Upper lobe of left lung (tissue), 6 donors: ENCODE data around the gene SLC44A5. TPM values are rescaled to one million over a fixed set of nuclear protein-coding genes. Genes with fewer than 3 reads are reported as not detected.

Experiments used
- ATAC-seq, 2 donors: fragments of 200-7000 bp; cut with Tn5 transposase; one replicate each; pipeline ENCODE4 v1.9.1; 2022; ENCODE audit warnings: mild to moderate bottlenecking in 2 of 2, moderate library complexity in 2 of 2; ENCODE audit not compliant: low FRiP score in 2 of 2
- DNase-seq, 2 donors: peaks; one replicate each; pipeline ENCODE4 v3.0.0-alpha.2; 2019 to 2020
- H3K27ac ChIP-seq, 4 donors: fragments of 200-600 bp; sonication (generic); one replicate each; pipeline ENCODE4 v1.5.1; 2016 to 2019
- H3K27me3 ChIP-seq, 4 donors: fragments of 200-600 bp; sonication (generic); one replicate each; pipeline ENCODE4 v1.5.1; 2017 to 2019
- H3K36me3 ChIP-seq, 4 donors: fragments of 200-600 bp; sonication (generic); one replicate each; pipeline ENCODE4 v1.5.1; 2016 to 2019
- H3K4me1 ChIP-seq, 4 donors: fragments of 200-600 bp; sonication (generic); one replicate each; pipeline ENCODE4 v1.5.1; 2018 to 2019
- H3K4me3 ChIP-seq, 4 donors: fragments of 200-600 bp; sonication (generic); one replicate each; pipeline ENCODE4 v1.5.1; 2017 to 2019; ENCODE audit warnings: mild to moderate bottlenecking in 2 of 4, moderate library complexity in 1 of 4
- H3K9me3 ChIP-seq, 4 donors: fragments of 200-600 bp; sonication (generic); one replicate each; pipeline ENCODE4 v1.5.1; 2018 to 2019
- CTCF ChIP-seq, 6 experiments: fragments of 450-650 bp in 4 of 6; fragments of 200-600 bp in 2 of 6; sonication (generic) in 2 of 6; IDR thresholded peaks; one replicate each; pipeline ENCODE4 v1.5.1; 2016 to 2019; ENCODE audit warnings: antibody characterized with exemption in 6 of 6
- EP300 ChIP-seq, 4 donors: sonication (generic); formaldehyde crosslinking; IDR thresholded peaks; one replicate each; pipeline ENCODE4 v1.5.1; 2017; ENCODE audit warnings: antibody characterized with exemption in 4 of 4, control low read depth in 2 of 4
- POLR2A ChIP-seq, 4 donors: fragments of 450-650 bp; IDR thresholded peaks; one replicate each; pipeline ENCODE4 v1.5.1; 2016 to 2017; ENCODE audit warnings: antibody characterized with exemption in 4 of 4, mild to moderate bottlenecking in 2 of 4
- POLR2AphosphoS5 ChIP-seq, 2 donors: sonication (generic); formaldehyde crosslinking; IDR thresholded peaks; one replicate each; pipeline ENCODE4 v1.5.1; 2017; ENCODE audit warnings: antibody characterized with exemption in 2 of 2
- WGBS, 2 donors: methylation state at CpG; one replicate each; pipeline ENCODE4 v1.1.5; 2017 to 2018; 5-methylcytosine and 5-hydroxymethylcytosine counted together
- total RNA-seq, 6 donors: library from RNA; depleted of rRNA in 4 of 6; stranded (reverse); fragments of >200 nt in 4 of 6; gene quantifications; one replicate each; pipeline versions ENCODE4 v1.1.0 to v1.2.1, GENCODE V29; 2016 to 2021
- donor health status: DM: no; HTN: no; CAD: no; lungs with moderate emphysema.
- donor health status: DM: no; HTN: yes; CAD: no; lungs with severe emphysema.

Gene SLC44A5
- total RNA-seq, 6 donors from 2014 or later, result 0.11 to 4.2 (median 0.40) TPM; not detected in 1

DNA sequence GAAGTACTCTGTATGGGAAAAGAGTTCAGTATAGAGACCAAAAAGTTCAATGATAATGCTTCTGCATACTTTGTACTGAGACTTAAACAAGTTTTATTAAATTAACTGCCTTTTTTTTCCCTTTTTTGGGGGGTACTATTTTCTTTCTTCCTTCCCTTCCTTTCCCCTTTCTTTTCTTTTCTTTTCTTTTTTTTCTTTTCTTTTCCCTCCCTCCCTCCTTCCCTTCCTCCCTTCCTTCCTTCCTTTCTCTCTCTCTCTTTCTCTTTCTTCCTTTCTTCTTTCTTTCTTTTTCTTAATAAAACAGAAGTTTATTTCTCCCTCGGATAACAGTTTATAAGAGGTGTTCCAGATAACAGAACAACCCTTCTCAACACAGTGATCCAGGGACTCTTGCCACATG lies 399.3 kb downstream of the SLC44A5 start:
- H3K36me3 ChIP-seq, result no peaks in the 10 kb centered on the region
- no peaks in the 10 kb centered on the region for H3K27me3 ChIP-seq
- no peak for DNase-seq
- no peaks in the 10 kb centered on the region for H3K4me1 ChIP-seq
- WGBS, 2 donors, result 58 to 65% methylated on average over 1 of the region's 1 CpG
- ATAC-seq, result no peak
- no peak overlapping the region for H3K4me3 ChIP-seq
- TF ChIP-seq EP300 (IDR thresholded peaks at IDR 0.05) (no peak), POLR2AphosphoS5 (IDR thresholded peaks at IDR 0.05) (no peak), POLR2A (IDR thresholded peaks at IDR 0.05) (no peak), CTCF (IDR thresholded peaks at IDR 0.05) (no peak)
- H3K27ac ChIP-seq, result no peak overlapping the region
- no peaks in the 10 kb centered on the region for H3K9me3 ChIP-seq

DNA sequence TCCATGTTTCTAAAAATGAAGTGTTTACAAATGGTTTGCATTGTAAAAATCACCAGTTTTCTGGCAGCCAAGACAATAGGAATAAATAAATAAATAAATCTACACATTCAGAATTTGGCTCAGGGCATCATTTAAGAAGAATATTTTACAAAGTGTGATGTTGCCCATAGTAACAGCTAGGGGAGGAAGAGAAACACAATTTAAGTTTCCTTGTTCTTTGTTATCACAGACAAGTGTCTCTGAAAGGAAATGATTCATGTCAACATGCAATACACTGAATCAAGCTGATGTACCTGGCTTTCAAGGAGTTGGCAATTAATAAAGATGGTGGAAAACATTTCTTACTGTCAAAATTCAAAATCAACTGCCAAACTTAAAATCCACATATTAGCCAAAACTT lies 402.1 kb downstream of the SLC44A5 start:
- H3K27me3 ChIP-seq, result no peaks in the 10 kb centered on the region
- TF ChIP-seq CTCF (IDR thresholded peaks at IDR 0.05) (no peak), POLR2AphosphoS5 (IDR thresholded peaks at IDR 0.05) (no peak), EP300 (IDR thresholded peaks at IDR 0.05) (no peak), POLR2A (IDR thresholded peaks at IDR 0.05) (no peak)
- no peaks in the 10 kb centered on the region for H3K4me1 ChIP-seq
- no peaks in the 10 kb centered on the region for H3K9me3 ChIP-seq
- no peak overlapping the region for H3K27ac ChIP-seq
- no peak overlapping the region for H3K4me3 ChIP-seq
- no peak for DNase-seq
- no peaks in the 10 kb centered on the region for H3K36me3 ChIP-seq
- no peak for ATAC-seq

DNA sequence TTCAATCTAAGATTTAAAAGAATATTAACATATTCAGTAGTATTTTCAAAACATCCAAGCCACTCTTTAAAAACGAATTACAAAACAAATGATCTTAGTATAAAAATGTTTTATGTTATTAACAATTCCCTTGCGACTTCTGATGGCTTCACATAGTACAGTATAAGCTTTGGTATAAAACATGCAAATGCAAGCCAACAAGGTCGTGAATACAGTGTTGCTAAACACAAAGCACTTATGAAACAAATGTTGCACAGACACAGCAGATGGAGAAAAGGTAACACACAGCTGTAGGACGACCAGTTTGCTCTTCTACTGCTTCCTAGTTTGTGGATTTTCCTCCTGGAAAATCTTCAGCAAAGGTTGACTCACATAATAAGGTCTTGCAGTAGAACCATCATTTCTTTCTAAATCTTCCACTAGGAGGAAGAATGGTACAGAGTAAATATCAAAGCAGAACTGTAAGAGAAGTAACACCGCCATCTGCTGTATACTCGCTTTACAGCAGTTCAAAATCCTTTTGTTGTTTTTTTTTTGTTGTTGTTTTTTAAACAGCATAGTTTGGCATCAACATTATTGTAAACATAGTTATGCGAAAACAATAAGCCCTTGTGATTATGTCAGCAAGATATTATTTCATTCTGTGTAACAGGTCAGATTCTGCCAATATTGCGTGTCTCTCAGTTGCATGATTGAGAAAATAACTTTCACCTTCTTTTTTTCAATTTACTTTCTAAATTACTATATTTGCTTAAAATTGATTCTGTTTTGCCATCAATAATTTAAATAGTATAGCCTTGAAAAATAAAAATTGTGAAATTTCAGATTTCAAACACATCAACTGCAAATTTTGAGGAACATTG lies 407.3 kb downstream of the SLC44A5 start:
- H3K9me3 ChIP-seq, result no peaks in the 10 kb centered on the region
- 30 to 31% methylated on average over 8 of the region's 8 CpGs for WGBS, 2 donors
- no peaks in the 10 kb centered on the region for H3K27me3 ChIP-seq
- no peaks in the 10 kb centered on the region for H3K4me1 ChIP-seq
- ATAC-seq (peak in 1 of 2 donors; percentile 74), DNase-seq (no peak)
- no peaks in the 10 kb centered on the region for H3K36me3 ChIP-seq
- no peak overlapping the region for H3K4me3 ChIP-seq
- TF ChIP-seq POLR2A (IDR thresholded peaks at IDR 0.05), result no peak
- TF ChIP-seq CTCF (IDR thresholded peaks at IDR 0.05), result peak in 5 of 6 experiments; percentile 34 to 58 (median 49)
- H3K27ac ChIP-seq, result no peak overlapping the region

DNA sequence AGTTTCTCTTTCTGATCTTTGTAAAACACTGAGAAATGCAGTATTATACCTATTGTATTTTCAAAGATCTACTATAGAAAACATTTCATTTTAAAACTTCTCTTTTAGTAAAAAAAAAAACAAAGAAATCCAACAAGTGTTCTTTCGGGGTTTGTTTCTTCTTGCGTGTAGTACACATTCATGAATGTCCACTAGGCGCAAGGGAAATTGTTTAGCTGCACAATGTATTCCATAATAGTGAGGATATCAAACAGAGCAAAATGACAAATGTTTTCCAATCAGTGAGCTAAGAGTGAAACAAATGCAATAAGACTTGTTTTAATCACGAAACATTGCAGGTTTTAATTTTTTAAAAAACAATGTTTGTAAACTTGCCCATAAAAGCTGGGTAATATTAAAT lies 408.2 kb downstream of the SLC44A5 start:
- WGBS, 2 donors, result 92 to 94% methylated on average over 4 of the region's 4 CpGs
- no peak for ATAC-seq
- H3K27me3 ChIP-seq, result no peaks in the 10 kb centered on the region

More for the DNA sequence above, 408.2 kb downstream of the SLC44A5 start:
- H3K36me3 ChIP-seq, result no peaks in the 10 kb centered on the region
- H3K27ac ChIP-seq, result no peak overlapping the region
- H3K4me1 ChIP-seq, result no peaks in the 10 kb centered on the region
- DNase-seq, result no peak
- H3K9me3 ChIP-seq, result no peaks in the 10 kb centered on the region
- no peak for TF ChIP-seq EP300 (IDR thresholded peaks at IDR 0.05)
- no peak for TF ChIP-seq POLR2A (IDR thresholded peaks at IDR 0.05)
- no peak for TF ChIP-seq CTCF (IDR thresholded peaks at IDR 0.05)
- TF ChIP-seq POLR2AphosphoS5 (IDR thresholded peaks at IDR 0.05), result no peak
- H3K4me3 ChIP-seq, result no peak overlapping the region
